NCI-H1048 (cell line): ENCODE measurements around the gene SCLY.
A peak's percentile ranks its signal among the peaks of the same experiment; 100 is the strongest.

Experiments used
- DNase-seq: peaks from one replicate; lab custom pipeline; 2025; lab: John Stamatoyannopoulos, UW

The SCLY gene

DNA sequence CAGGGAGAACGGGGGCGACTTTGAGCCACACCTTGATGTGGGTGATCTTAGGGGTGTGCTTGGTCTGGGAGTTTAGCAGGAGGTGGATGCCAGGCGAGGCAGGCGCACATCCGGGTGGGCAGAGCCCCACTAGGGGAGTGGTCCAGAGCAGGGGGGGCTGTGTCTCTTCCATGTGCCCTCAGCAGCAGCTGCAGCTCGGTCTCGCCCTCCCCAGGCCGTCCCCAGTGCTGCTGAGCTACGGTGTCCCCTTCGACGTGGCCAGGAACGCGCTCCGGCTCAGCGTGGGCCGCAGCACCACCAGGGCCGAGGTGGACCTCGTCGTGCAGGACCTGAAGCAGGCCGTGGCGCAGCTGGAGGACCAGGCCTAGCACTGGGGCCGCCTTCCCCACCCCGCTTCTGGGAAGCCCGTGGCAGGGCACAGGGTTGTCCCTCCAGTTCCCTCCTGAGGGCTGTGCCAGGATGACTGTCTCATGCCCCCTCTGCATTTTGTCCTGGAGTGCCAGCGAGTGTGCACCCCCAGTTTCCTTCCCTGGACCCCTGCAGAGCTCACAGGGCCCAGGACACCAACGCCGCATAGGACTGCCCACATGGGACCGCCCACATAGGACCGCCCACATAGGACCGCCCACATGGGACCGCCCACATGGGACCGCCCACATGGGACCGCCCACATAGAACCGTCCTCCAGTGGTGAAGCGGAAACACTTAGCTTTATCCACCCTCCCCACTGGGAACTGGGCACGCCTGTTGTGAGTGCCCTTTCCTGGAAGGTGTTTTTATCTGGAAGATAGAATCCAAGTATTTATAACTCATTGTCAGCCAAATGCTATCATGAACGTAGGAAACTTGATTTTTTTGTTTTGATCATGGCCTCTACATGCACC lies 37.4 kb downstream of the SCLY start:
- DNase-seq, result peak; percentile 62

DNA sequence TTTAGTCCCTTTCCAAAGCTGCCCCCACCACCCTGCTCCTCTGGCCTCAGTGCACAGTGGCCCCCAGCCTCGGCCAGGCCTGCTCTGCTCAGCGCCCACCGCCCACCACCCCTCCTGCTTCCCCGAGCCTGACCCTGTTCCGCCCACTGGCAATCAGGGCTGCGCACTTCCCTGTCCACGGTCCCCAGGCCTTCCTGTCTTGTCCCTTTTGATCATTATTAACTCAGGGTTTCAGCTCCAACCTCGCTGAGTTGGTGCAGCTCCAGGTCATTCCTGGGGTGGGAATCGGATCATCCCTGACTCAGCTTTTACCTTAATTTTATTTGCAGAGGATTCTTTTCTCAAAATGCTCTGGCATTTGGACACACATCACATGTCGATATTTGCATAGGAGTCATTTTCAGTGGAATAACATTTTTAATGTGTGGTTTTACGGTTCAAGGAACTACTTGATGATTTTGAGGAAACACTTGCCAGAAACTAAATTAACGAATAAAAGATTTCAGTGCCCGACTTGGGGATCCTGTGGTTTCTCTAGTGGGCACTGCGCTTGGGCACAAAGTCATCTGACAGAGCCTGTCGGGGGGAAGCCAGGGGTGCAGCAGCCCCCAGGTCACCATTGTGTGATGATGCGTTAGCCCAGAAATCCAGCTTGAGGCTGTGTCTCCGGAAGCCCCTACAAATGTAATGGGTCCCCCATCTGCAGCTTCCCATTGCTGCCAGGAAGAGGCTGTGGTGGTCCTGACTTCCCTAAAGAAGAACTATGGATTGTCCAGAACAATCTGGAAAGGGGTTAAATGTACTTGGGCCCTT lies 38.3 kb downstream of the SCLY start:
- DNase-seq, result peak; percentile 18

DNA sequence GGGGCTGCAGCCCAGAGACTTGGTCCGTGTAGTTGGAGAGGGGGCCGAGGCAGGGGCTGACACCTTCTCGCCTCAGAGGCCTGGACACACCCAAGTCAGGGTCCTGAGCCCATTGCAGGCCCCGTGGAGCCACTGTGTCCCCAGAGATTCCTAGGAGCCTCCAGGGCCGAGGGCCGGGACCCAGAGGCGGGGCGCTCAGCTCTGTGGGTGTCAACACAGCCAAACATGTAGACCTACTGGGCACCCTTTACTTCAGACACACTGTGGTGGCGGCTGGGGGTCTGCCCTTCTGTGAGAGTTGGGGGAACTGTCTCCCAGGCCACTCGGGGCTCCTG lies 38.9 kb downstream of the SCLY start:
- DNase-seq, result no peak

GRCh38 chr2:238100049-238100820 lies 39.4 kb downstream of the SCLY start, which contains the start of gene ESPNL:
Gene ESPNL (plus strand): TSS chr2:238100340. CDS start chr2:238100420, 80 bp downstream.
- DNase-seq, result no peak

- no peak for DNase-seq
These were observed 40.3 kb downstream of the SCLY start for GRCh38 chr2:238100821-238101771.

DNA sequence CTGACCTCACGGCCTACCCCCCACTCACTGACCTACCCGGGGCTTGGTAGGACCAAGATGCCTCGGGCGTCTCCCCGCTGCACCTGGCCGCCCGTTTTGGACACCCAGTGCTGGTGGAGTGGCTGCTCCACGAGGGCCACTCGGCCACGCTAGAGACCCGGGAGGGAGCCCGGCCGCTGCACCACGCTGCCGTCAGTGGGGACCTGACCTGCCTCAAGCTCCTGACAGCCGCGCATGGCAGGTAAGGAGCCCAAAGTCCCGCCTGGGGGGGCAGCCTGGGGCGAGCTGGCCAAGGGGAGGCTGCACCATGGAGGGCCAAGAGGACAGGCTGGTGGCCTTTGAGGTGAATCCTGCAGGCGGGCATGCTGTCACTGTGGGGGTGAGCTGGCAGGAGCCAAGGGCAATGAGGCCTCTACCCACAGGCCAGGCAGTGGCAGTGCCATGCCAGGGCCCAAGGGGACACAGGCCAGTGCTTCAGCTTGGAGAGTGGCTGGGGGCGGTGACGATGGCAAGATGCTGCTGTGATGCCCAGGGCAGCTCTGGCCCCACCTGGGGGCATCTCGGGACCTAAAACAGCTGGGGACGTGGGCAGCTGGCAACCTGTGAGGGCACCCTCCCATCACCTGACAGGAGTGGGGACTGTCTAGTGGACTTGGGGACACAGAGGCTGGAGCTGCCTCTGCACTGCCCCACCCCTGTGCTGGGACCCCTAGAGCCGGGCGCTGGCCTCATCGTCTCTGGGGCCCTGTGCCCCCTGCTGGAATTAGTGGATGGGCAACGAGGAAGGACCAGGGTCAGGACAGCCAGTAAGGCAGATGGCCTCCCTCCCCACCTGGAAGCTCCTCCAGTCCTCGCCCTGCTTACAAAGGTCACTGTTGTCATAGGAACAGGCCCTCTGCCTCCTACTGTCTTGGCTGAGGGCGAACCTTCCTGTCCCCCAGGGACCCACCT lies 41.4 kb downstream of the SCLY start:
- no peak for DNase-seq

GRCh38 chr2:238102865-238103264 lies 42.1 kb downstream of the SCLY start:
- no peak for DNase-seq

GRCh38 chr2:238103465-238104225 lies 42.8 kb downstream of the SCLY start:
- DNase-seq, result no peak

- DNase-seq, result no peak
These were observed 43.5 kb downstream of the SCLY start for GRCh38 chr2:238104226-238104690.

GRCh38 chr2:238104691-238105371 lies 44.0 kb downstream of the SCLY start:
- DNase-seq, result no peak

DNA sequence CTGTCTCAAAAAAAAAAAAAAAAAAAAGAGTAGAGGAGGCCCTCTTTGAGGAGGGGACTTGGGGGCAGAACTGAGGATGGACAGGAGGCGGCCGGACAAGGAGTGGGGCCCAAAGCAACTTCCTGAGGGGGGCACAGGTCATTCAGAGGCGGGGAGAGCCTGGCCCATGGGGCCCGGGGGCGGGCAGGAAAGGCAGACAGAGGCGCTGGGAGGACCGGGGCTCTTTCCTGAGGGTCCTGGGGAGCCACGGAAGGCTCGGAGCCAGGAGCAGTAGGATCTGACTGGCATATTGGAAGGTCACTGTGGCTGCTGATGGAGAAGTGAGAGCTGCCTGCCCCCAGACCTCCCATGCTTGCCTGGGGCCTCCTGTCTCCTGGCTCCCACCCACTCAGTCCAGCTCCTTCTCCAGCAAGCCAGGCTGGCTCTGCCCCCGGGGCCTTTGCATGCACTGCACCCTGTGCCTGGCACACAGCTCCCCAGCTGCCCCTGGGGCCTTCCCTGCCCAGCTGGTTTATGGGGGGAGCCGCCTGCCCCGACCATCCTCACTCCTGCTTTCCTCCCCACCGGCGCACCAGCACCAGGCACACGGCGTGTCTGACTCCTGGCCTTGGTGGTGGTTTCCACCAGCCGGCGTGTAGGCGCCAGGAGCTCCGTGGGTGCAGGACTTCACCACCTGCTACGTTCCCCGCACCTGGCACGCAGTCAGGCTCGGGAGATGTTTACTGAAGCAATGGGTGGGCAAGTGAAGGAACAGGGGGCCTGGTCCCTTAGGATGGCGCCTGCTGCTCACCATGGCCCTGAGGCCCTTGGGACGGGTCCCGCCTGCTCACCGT lies 44.9 kb downstream of the SCLY start:
- no peak for DNase-seq

DNA sequence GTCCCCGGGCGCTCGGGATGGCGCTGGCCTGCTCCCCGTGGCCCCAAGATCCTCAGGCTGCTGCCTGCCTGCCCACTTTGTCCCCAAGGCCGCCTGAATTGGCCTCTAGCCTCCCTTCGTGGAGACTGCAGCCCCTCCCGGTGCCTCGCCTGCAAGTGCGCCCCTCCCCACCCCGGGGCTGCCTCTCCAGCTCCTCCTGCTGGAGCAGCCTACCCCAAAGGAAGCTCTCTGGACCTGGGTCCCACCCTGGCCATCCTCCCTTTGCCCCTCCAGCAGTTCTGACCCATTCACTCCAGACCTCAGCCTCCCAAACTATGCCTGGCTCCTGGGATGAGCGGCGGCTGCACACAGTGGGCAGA lies 45.5 kb downstream of the SCLY start:
- no peak for DNase-seq

GRCh38 chr2:238106698-238107524 lies 46.1 kb downstream of the SCLY start:
- no peak for DNase-seq

DNA sequence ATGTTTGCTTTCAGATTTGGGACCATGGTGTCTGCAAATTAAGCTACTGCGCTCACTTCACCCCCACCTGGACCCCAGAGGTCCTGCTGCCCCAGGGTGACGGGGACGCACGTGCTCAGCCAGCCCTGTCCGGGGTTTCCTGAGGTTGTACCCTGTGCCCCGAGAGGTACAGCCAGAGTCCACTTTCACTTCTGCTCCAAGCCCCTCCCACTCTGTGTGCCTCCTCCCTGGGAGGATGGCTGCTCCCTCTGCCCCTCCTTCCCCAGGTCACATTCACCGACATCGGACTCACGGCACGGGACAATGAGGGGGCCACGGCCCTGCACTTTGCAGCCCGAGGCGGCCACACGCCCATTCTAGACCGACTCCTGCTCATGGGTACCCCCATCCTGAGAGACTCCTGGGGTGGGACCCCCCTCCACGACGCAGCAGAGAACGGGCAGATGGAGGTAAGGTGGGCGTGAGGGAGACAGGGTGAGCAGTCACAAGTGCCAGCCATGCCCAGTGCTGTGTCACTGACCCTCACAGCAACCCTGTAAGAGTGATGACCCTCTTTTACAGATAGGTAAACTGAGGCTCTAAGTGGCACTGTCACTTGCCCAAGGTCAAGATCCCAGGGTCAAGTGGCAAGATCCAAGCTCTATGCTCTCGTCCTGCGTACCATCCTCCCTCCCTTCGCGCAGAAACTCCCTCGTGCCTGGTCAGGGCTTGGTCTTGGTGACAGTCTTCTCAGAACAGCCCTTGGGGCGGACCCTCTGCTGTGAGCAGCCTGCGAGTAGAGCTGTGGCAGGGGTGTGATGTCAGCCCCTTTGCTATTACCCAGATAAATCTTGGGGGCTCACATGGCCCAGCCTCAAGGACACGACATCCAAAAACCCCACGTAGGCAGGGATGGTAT lies 47.0 kb downstream of the SCLY start:
- no peak for DNase-seq

GRCh38 chr2:238108423-238109183 lies 47.8 kb downstream of the SCLY start:
- no peak for DNase-seq
